Skeletal muscle tissue (tissue), 4 donors: ENCODE measurements around the gene FRAS1. TPM values are rescaled to one million over a fixed set of nuclear protein-coding genes. Genes with fewer than 3 reads are reported as not detected.
"Not testable (repeated sequence)": the region's sequence is repeated elsewhere in the genome, so short reads cannot be mapped to it uniquely, and the experiment has no call there.

Source experiments
- H3K27ac ChIP-seq: one replicate; pipeline ENCODE4 v1.7.0; 2013; ENCODE audit warnings: mild to moderate bottlenecking, low read depth, low read length, inconsistent platforms
- H3K27me3 ChIP-seq, 3 donors: one replicate each; pipeline ENCODE4 v1.7.0; 2013; ENCODE audit warnings: low read length in 3 of 3; ENCODE audit not compliant: control insufficient read depth in 3 of 3, insufficient read depth in 3 of 3
- H3K36me3 ChIP-seq, 3 donors: one replicate each; pipeline ENCODE4 v1.7.0; 2013; ENCODE audit warnings: low read length in 3 of 3; ENCODE audit not compliant: control insufficient read depth in 3 of 3, insufficient read depth in 3 of 3
- H3K4me1 ChIP-seq, 3 donors: one replicate each; pipeline ENCODE4 v1.7.0; 2013; ENCODE audit warnings: low read length in 3 of 3, mild to moderate bottlenecking in 3 of 3; ENCODE audit not compliant: control insufficient read depth in 3 of 3, insufficient read depth in 3 of 3
- H3K4me3 ChIP-seq, 3 donors: one replicate each; pipeline ENCODE4 v1.7.0; 2013; ENCODE audit warnings: low read length in 3 of 3
- H3K9ac ChIP-seq, 3 donors: one replicate each; pipeline ENCODE4 v1.7.0; 2013; ENCODE audit warnings: low read length in 3 of 3, mild to moderate bottlenecking in 3 of 3, moderate library complexity in 2 of 3, low read depth in 1 of 3
- H3K9me3 ChIP-seq, 3 donors: one replicate each; pipeline ENCODE4 v1.7.0; 2013; ENCODE audit warnings: low read length in 3 of 3; ENCODE audit not compliant: control insufficient read depth in 3 of 3
- total RNA-seq: library from RNA; depleted of rRNA; stranded (reverse); fragments of >200 nt; gene quantifications from one replicate; pipeline ENCODE4 v1.2.3, GENCODE V29; 2014
- donor health status: Osteomylitis.

The FRAS1 gene
- total RNA-seq, 1 donor from 2014 or later = 15.1 TPM

- Histone ChIP-seq H3K27ac (no peak overlapping the region), H3K4me3 (no peak overlapping the region), H3K9ac (no peak overlapping the region), H3K9me3 (no peaks in the 10 kb centered on the region), H3K27me3 (no peaks in the 10 kb centered on the region), H3K36me3 (no peaks in the 10 kb centered on the region), H3K4me1 (peaks cover 0 to 7% (median 2%) of the 10 kb centered on the region in 3 donors)
These were observed 242.4 kb downstream of the FRAS1 start for GRCh38 chr4:78299565-78299972.

- H3K27ac ChIP-seq, H3K4me3 ChIP-seq, H3K27me3 ChIP-seq, H3K4me1 ChIP-seq, H3K9me3 ChIP-seq, H3K36me3 ChIP-seq, H3K9ac ChIP-seq: not testable (repeated sequence)
These were observed 250.1 kb downstream of the FRAS1 start for GRCh38 chr4:78307263-78307662.

GRCh38 chr4:78308517-78308916, 251.4 kb downstream of the FRAS1 start:
- Histone ChIP-seq H3K27me3 (no peaks in the 10 kb centered on the region), H3K9me3 (no peaks in the 10 kb centered on the region), H3K27ac (no peak overlapping the region), H3K4me1 (no peaks in the 10 kb centered on the region), H3K4me3 (no peak overlapping the region), H3K9ac (no peak overlapping the region), H3K36me3 (peaks cover 0 to 4% (median 0%) of the 10 kb centered on the region in 3 donors)

GRCh38 chr4:78309352-78309751, 252.2 kb downstream of the FRAS1 start:
- H3K4me3 ChIP-seq = no peak overlapping the region
- H3K4me1 ChIP-seq = no peaks in the 10 kb centered on the region
- H3K36me3 ChIP-seq = peaks cover 0 to 4% (median 0%) of the 10 kb centered on the region in 3 donors
- H3K9me3 ChIP-seq = no peaks in the 10 kb centered on the region
- H3K27ac ChIP-seq = no peak overlapping the region
- H3K9ac ChIP-seq = no peak overlapping the region
- no peaks in the 10 kb centered on the region for H3K27me3 ChIP-seq

- Histone ChIP-seq H3K36me3 (peaks cover 0 to 4% (median 0%) of the 10 kb centered on the region in 3 donors), H3K27ac (no peak overlapping the region), H3K4me3 (no peak overlapping the region), H3K27me3 (no peaks in the 10 kb centered on the region), H3K9me3 (no peaks in the 10 kb centered on the region), H3K9ac (no peak overlapping the region), H3K4me1 (no peaks in the 10 kb centered on the region)
These were observed 253.1 kb downstream of the FRAS1 start for GRCh38 chr4:78310007-78310739.

- peaks cover 0 to 4% (median 0%) of the 10 kb centered on the region in 3 donors for H3K36me3 ChIP-seq
- no peaks in the 10 kb centered on the region for H3K9me3 ChIP-seq
- H3K4me1 ChIP-seq = no peaks in the 10 kb centered on the region
- H3K4me3 ChIP-seq = no peak overlapping the region
- no peak overlapping the region for H3K9ac ChIP-seq
- no peak overlapping the region for H3K27ac ChIP-seq
- H3K27me3 ChIP-seq = no peaks in the 10 kb centered on the region
These were observed 253.6 kb downstream of the FRAS1 start for GRCh38 chr4:78310740-78311115.

- Histone ChIP-seq H3K36me3 (peaks cover 0 to 4% (median 0%) of the 10 kb centered on the region in 3 donors), H3K27ac (no peak overlapping the region), H3K9me3 (no peaks in the 10 kb centered on the region), H3K9ac (no peak overlapping the region), H3K4me3 (no peak overlapping the region), H3K4me1 (no peaks in the 10 kb centered on the region), H3K27me3 (no peaks in the 10 kb centered on the region)
These were observed 254.2 kb downstream of the FRAS1 start for GRCh38 chr4:78311306-78311705.

GRCh38 chr4:78312989-78313753, 256.0 kb downstream of the FRAS1 start:
- Histone ChIP-seq H3K4me3 (no peak overlapping the region), H3K27me3 (no peaks in the 10 kb centered on the region), H3K9me3 (no peaks in the 10 kb centered on the region), H3K27ac (no peak overlapping the region), H3K9ac (no peak overlapping the region), H3K4me1 (no peaks in the 10 kb centered on the region), H3K36me3 (peaks cover 0 to 1% (median 0%) of the 10 kb centered on the region in 3 donors)

- no peak overlapping the region for H3K4me3 ChIP-seq
- H3K4me1 ChIP-seq = no peaks in the 10 kb centered on the region
- no peaks in the 10 kb centered on the region for H3K9me3 ChIP-seq
- H3K27ac ChIP-seq = no peak overlapping the region
- no peak overlapping the region for H3K9ac ChIP-seq
- H3K27me3 ChIP-seq = no peaks in the 10 kb centered on the region
- H3K36me3 ChIP-seq = peaks cover 0 to 1% (median 0%) of the 10 kb centered on the region in 3 donors
These were observed 256.6 kb downstream of the FRAS1 start for GRCh38 chr4:78313754-78314120.

GRCh38 chr4:78318126-78318525, 261.0 kb downstream of the FRAS1 start:
- no peaks in the 10 kb centered on the region for H3K9me3 ChIP-seq
- no peaks in the 10 kb centered on the region for H3K36me3 ChIP-seq
- no peaks in the 10 kb centered on the region for H3K4me1 ChIP-seq
- H3K27ac ChIP-seq = no peak overlapping the region
- H3K27me3 ChIP-seq = no peaks in the 10 kb centered on the region
- no peak overlapping the region for H3K9ac ChIP-seq
- H3K4me3 ChIP-seq = no peak overlapping the region
